Measurements from ENCODE around the gene CCDC152.

The CCDC152 gene

DNA sequence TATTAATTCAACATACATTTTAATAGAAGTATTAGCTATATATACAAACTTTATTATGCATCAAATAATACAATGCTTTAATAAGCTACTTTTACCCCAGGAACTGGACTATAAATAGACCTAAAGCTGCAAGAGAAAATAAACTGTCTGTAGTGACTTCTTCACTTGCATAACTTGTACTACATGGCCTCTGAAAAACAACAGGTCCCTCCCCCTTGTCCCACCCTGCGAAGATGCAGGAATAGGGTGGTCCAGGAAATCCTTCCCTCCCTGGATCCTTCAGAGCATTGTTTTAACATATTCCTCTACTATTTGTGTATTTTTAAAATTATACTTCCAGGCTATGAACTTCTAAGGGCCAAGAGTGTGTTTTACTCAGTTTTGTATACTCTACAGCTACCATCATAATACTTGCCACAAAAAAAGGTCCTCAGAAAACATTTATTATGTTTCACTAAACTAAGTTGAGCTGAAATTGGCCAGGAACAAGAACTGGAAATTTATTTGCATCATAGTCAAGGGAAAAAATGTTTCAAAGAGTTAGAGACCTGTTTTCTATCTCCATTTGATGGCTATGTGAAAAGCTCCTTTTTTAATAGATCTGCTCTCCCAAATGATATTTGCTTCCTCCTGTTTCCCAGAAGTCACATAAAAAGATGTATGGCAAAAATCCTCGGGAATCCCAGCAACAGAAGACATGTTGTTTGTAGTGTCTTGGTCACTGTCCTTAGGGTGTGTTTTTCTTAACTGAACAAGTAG lies 70.3 kb downstream of the CCDC152 start:
- Histone ChIP-seq H3K4me2 (ENCODE audit: insufficient read depth, low read length) (no peak overlapping the region), H3K79me2 (ENCODE audit: insufficient read depth, low read length) (no peaks in the 10 kb centered on the region), H2AFZ (ENCODE audit: low read depth, low read length) (no peak overlapping the region), H4K20me1 (ENCODE audit: insufficient read depth, low read length) (no peaks in the 10 kb centered on the region), H3K9me3 (ENCODE audit: insufficient read depth, low read length, severe bottlenecking) (no peaks in the 10 kb centered on the region), H3K27me3 (ENCODE audit: insufficient read depth, low read length, poor library complexity) (no peaks in the 10 kb centered on the region), H3K36me3 (ENCODE audit: insufficient read depth, low read length) (no peaks in the 10 kb centered on the region), H3K4me1 (ENCODE audit: insufficient read depth, low read length) (no peaks in the 10 kb centered on the region), H3K9ac (ENCODE audit: low read depth, low read length) (no peak overlapping the region), H3K4me3 (ENCODE audit: low read depth in 1 of 2, low read length in 2 of 2) (no peak overlapping the region), H3K27ac (ENCODE audit: low read length) (no peak overlapping the region)
- no peak for TF ChIP-seq EZH2 (IDR thresholded peaks at IDR 0.05; ENCODE audit: borderline replicate concordance, low read depth, low read length, severe bottlenecking)
- TF ChIP-seq CTCF (IDR thresholded peaks at IDR 0.05; ENCODE audit: borderline replicate concordance, extremely low read depth, low read length, poor library complexity, severe bottlenecking), result no peak
- no peak for ATAC-seq (ENCODE audit: insufficient read depth, low read depth)
- no peak for DNase-seq

- Histone ChIP-seq H3K27me3 (ENCODE audit: insufficient read depth, low read length, poor library complexity) (no peaks in the 10 kb centered on the region), H3K4me2 (ENCODE audit: insufficient read depth, low read length) (no peak overlapping the region), H2AFZ (ENCODE audit: low read depth, low read length) (no peak overlapping the region), H3K4me1 (ENCODE audit: insufficient read depth, low read length) (no peaks in the 10 kb centered on the region), H4K20me1 (ENCODE audit: insufficient read depth, low read length) (no peaks in the 10 kb centered on the region), H3K36me3 (ENCODE audit: insufficient read depth, low read length) (no peaks in the 10 kb centered on the region), H3K9ac (ENCODE audit: low read depth, low read length) (no peak overlapping the region), H3K9me3 (ENCODE audit: insufficient read depth, low read length, severe bottlenecking) (no peaks in the 10 kb centered on the region), H3K27ac (ENCODE audit: low read length) (no peak overlapping the region), H3K4me3 (ENCODE audit: low read depth in 1 of 2, low read length in 2 of 2) (no peak overlapping the region), H3K79me2 (ENCODE audit: insufficient read depth, low read length) (no peaks in the 10 kb centered on the region)
- TF ChIP-seq EZH2 (IDR thresholded peaks at IDR 0.05; ENCODE audit: borderline replicate concordance, low read depth, low read length, severe bottlenecking) (no peak), CTCF (IDR thresholded peaks at IDR 0.05; ENCODE audit: borderline replicate concordance, extremely low read depth, low read length, poor library complexity, severe bottlenecking) (no peak)
- ATAC-seq (ENCODE audit: insufficient read depth, low read depth) (no peak), DNase-seq (no peak)
Measured at GRCh38 chr5:42828671-42829070, 72.1 kb downstream of the CCDC152 start.

DNA sequence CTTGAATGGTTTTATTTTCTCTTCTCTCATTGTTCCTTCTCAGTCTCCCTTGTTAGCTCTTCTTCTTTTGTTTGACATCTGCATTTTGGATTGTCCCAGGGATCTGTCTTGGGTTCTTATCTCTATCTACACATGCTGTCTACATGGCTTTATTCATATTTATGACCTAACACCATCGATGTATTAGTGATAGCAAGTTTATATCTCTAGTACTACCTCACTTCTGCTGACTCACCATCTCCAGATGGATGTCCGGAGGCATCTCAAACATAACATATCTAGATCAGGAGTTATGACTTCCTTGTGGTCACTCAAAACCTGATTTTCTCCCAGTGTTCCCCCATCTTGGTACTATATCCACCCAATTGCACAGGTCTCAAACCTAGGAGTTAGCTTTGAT lies 74.3 kb downstream of the CCDC152 start:
- Histone ChIP-seq H3K4me1 (ENCODE audit: insufficient read depth, low read length) (no peaks in the 10 kb centered on the region), H3K27ac (ENCODE audit: low read length) (no peak overlapping the region), H2AFZ (ENCODE audit: low read depth, low read length) (no peak overlapping the region), H3K4me3 (ENCODE audit: low read depth in 1 of 2, low read length in 2 of 2) (no peak overlapping the region), H4K20me1 (ENCODE audit: insufficient read depth, low read length) (no peaks in the 10 kb centered on the region), H3K4me2 (ENCODE audit: insufficient read depth, low read length) (no peak overlapping the region), H3K79me2 (ENCODE audit: insufficient read depth, low read length) (no peaks in the 10 kb centered on the region), H3K9me3 (ENCODE audit: insufficient read depth, low read length, severe bottlenecking) (no peaks in the 10 kb centered on the region), H3K36me3 (ENCODE audit: insufficient read depth, low read length) (no peaks in the 10 kb centered on the region), H3K27me3 (ENCODE audit: insufficient read depth, low read length, poor library complexity) (no peaks in the 10 kb centered on the region), H3K9ac (ENCODE audit: low read depth, low read length) (no peak overlapping the region)
- TF ChIP-seq CTCF (IDR thresholded peaks at IDR 0.05; ENCODE audit: borderline replicate concordance, extremely low read depth, low read length, poor library complexity, severe bottlenecking) (no peak), EZH2 (IDR thresholded peaks at IDR 0.05; ENCODE audit: borderline replicate concordance, low read depth, low read length, severe bottlenecking) (no peak)
- no peak for ATAC-seq (ENCODE audit: insufficient read depth, low read depth)
- no peak for DNase-seq
